PC-9 (cell line): ENCODE data around the gene LRP3. TPM values are rescaled to one million over a fixed set of nuclear protein-coding genes. Genes with fewer than 3 reads are reported as not detected.
"Not testable (repeated sequence)": the region's sequence is repeated elsewhere in the genome, so short reads cannot be mapped to it uniquely, and the experiment has no call there.

Experiments used
- BruUV-seq: library from RNA; stranded (reverse); fragments of 400-500 nt; replicated peaks from 2 replicates; lab custom pipeline; 2021; lab: Mats Ljungman, UMichigan
- CTCF ChIA-PET: fragments of 300-600 bp; sonication (Branson Sonifier 250); formaldehyde crosslinking; loops from one replicate; lab custom pipeline; 2022; ENCODE audit warnings: antibody characterized with exemption; lab: Charles Lee
- POLR2A ChIA-PET: fragments of 300-600 bp; sonication (Branson Sonifier 250); formaldehyde crosslinking; loops from one replicate; lab custom pipeline; 2022; ENCODE audit warnings: antibody characterized with exemption; ENCODE audit not compliant: unreplicated experiment; lab: Charles Lee
- DNase-seq, 2 experiments: peaks; one replicate each; pipeline versions ENCODE4 v3.0.0 to v3.0.0-alpha.2; 2015 to 2022; ENCODE audit warnings: mixed read lengths in 1 of 2
- H2AFZ ChIP-seq: fragments of 200-600 bp; sonication (generic); 2 replicates; pipeline ENCODE4 v1.8.1; 2017; ENCODE audit warnings: antibody characterized with exemption
- H3F3A ChIP-seq: fragments of 200-600 bp; sonication (generic); 2 replicates; pipeline ENCODE4 v1.8.1; 2017; ENCODE audit warnings: antibody characterized with exemption, mild to moderate bottlenecking, low read depth; ENCODE audit not compliant: insufficient read depth
- H3K27ac ChIP-seq: fragments of 200-600 bp; sonication (generic); 2 replicates; pipeline ENCODE4 v1.6.1; 2016; ENCODE audit warnings: mixed run types
- H3K27me3 ChIP-seq: fragments of 200-600 bp; sonication (generic); 2 replicates; pipeline ENCODE4 v1.6.1; 2016; ENCODE audit warnings: low read depth, mixed run types; ENCODE audit not compliant: insufficient read depth
- H3K36me3 ChIP-seq: fragments of 200-600 bp; sonication (generic); 2 replicates; pipeline ENCODE4 v1.6.1; 2016; ENCODE audit warnings: low read depth, mixed run types
- H3K4me1 ChIP-seq: fragments of 200-600 bp; sonication (generic); replicated peaks from 2 replicates; pipeline ENCODE4 v1.6.1; 2016; ENCODE audit warnings: mixed run types; ENCODE audit not compliant: insufficient read depth
- H3K4me2 ChIP-seq: fragments of 200-600 bp; sonication (generic); 2 replicates; pipeline ENCODE4 v1.6.1; 2017; ENCODE audit warnings: mixed run types
- H3K4me3 ChIP-seq: fragments of 200-600 bp; sonication (generic); 2 replicates; pipeline ENCODE4 v1.6.1; 2016; ENCODE audit warnings: mixed run types
- H3K79me2 ChIP-seq: fragments of 200-600 bp; sonication (generic); 2 replicates; pipeline ENCODE4 v1.6.1; 2017; ENCODE audit warnings: low read depth, mixed run types
- H3K9me2 ChIP-seq: fragments of 200-600 bp; sonication (generic); 2 replicates; pipeline ENCODE4 v1.8.1; 2017; ENCODE audit warnings: mild to moderate bottlenecking; ENCODE audit not compliant: insufficient read depth
- H3K9me3 ChIP-seq: fragments of 200-600 bp; sonication (generic); 2 replicates; pipeline ENCODE4 v1.8.1; 2016; ENCODE audit warnings: low read depth; ENCODE audit not compliant: insufficient read depth
- H4K20me1 ChIP-seq: fragments of 200-600 bp; sonication (generic); 2 replicates; pipeline ENCODE4 v1.8.1; 2017; ENCODE audit not compliant: insufficient read depth
- CTCF ChIP-seq: fragments of 200-600 bp; sonication (generic); conservative IDR thresholded peaks from 2 replicates; pipeline ENCODE4 v1.6.1; 2017; ENCODE audit warnings: mixed run types, antibody characterized with exemption, mild to moderate bottlenecking, moderate library complexity
- EZH2 ChIP-seq: fragments of 200-600 bp; sonication (generic); IDR thresholded peaks from 2 replicates; pipeline ENCODE4 v1.8.0; 2017; ENCODE audit warnings: antibody characterized with exemption, low read depth
- intact Hi-C: fragments of 100-400 bp; cut with micrococcal nuclease; formaldehyde crosslinking; loops from one replicate; pipeline ENCODE4 v1.10.0; 2022; ENCODE audit not compliant: unreplicated experiment
- total RNA-seq: library from RNA; stranded (reverse); gene quantifications from 2 replicates; pipeline ENCODE4 v1.2.3, GENCODE V29; 2021

LRP3 gene
- total RNA-seq, 1 experiment from 2014 or later = 2.3 TPM

- TF ChIP-seq EZH2 (no peak), CTCF (no peak)
- POLR2A ChIA-PET = no interaction called here
- intact Hi-C loops = no loop called here
- Histone ChIP-seq H3K9me2 (no peaks in the 10 kb centered on the region), H3K36me3 (no peaks in the 10 kb centered on the region), H4K20me1 (no peaks in the 10 kb centered on the region), H3K27ac (no peak overlapping the region), H3K4me2 (no peak overlapping the region), H3K27me3 (peaks cover 69% of the 10 kb centered on the region), H3F3A (no peaks in the 10 kb centered on the region), H3K4me1 (no peaks in the 10 kb centered on the region), H3K79me2 (no peaks in the 10 kb centered on the region), H3K9me3 (no peaks in the 10 kb centered on the region), H3K4me3 (no peak overlapping the region), H2AFZ (no peak overlapping the region)
- CTCF ChIA-PET = interaction anchor here (0.6 kb wide), 1 partner anchor 556 kb away, joined by 10 read pairs; no protein-coding TSS in a partner anchor
- no peak for DNase-seq
- BruUV-seq = no TSS peak
Measured at GRCh38 chr19:33220735-33221134, 26.6 kb downstream of the LRP3 start.

- intact Hi-C loops = no loop called here
- H4K20me1 ChIP-seq = no peaks in the 10 kb centered on the region
- H3K4me3 ChIP-seq = no peak overlapping the region
- no peaks in the 10 kb centered on the region for H3K9me3 ChIP-seq
- no peak for DNase-seq
- BruUV-seq = no TSS peak
- CTCF ChIA-PET = no interaction called here
- peaks cover 65% of the 10 kb centered on the region for H3K27me3 ChIP-seq
- H3K36me3 ChIP-seq = no peaks in the 10 kb centered on the region
- H2AFZ ChIP-seq = no peak overlapping the region
- no peaks in the 10 kb centered on the region for H3K4me1 ChIP-seq
- H3K79me2 ChIP-seq = no peaks in the 10 kb centered on the region
- H3F3A ChIP-seq = no peaks in the 10 kb centered on the region
- H3K9me2 ChIP-seq = no peaks in the 10 kb centered on the region
- TF ChIP-seq EZH2 (no peak), CTCF (no peak)
- no peak overlapping the region for H3K27ac ChIP-seq
- H3K4me2 ChIP-seq = no peak overlapping the region
- POLR2A ChIA-PET = no interaction called here
Measured at GRCh38 chr19:33221638-33222037, 27.5 kb downstream of the LRP3 start.

GRCh38 chr19:33222255-33222654 is 28.1 kb downstream of the LRP3 start:
- POLR2A ChIA-PET = not testable (repeated sequence)

More at GRCh38 chr19:33222255-33222654, 28.1 kb downstream of the LRP3 start:
- BruUV-seq, H3K27ac ChIP-seq, intact Hi-C loops, H3K4me2 ChIP-seq, H3K9me2 ChIP-seq, H3K79me2 ChIP-seq, H4K20me1 ChIP-seq, H3K4me3 ChIP-seq, DNase-seq, H2AFZ ChIP-seq, CTCF ChIA-PET, H3K9me3 ChIP-seq, H3K4me1 ChIP-seq, H3F3A ChIP-seq, H3K36me3 ChIP-seq: not testable (repeated sequence)
- H3K27me3 ChIP-seq = peaks cover 67% of the 10 kb centered on the region
